ENCODE data around the gene ZSWIM5. TPM values are rescaled to one million over a fixed set of nuclear protein-coding genes. Genes with fewer than 3 reads are reported as not detected.
A peak's percentile ranks its signal among the peaks of the same experiment; 100 is the strongest.
"Not testable (repeated sequence)": the region's sequence is repeated elsewhere in the genome, so short reads cannot be mapped to it uniquely, and the experiment has no call there.

ZSWIM5 gene
- 1 to 10 TPM in 4 of 5 experiments, under 1 TPM in 1; 0.17 to 3.6 (median 2.3) TPM for total RNA-seq
- under 1 TPM; 0.24 to 0.33 TPM for polyA plus RNA-seq
- 11.7 reads per million, percentile 39 among the genes with 10 or more reads in this experiment for total RNA-seq

DNA sequence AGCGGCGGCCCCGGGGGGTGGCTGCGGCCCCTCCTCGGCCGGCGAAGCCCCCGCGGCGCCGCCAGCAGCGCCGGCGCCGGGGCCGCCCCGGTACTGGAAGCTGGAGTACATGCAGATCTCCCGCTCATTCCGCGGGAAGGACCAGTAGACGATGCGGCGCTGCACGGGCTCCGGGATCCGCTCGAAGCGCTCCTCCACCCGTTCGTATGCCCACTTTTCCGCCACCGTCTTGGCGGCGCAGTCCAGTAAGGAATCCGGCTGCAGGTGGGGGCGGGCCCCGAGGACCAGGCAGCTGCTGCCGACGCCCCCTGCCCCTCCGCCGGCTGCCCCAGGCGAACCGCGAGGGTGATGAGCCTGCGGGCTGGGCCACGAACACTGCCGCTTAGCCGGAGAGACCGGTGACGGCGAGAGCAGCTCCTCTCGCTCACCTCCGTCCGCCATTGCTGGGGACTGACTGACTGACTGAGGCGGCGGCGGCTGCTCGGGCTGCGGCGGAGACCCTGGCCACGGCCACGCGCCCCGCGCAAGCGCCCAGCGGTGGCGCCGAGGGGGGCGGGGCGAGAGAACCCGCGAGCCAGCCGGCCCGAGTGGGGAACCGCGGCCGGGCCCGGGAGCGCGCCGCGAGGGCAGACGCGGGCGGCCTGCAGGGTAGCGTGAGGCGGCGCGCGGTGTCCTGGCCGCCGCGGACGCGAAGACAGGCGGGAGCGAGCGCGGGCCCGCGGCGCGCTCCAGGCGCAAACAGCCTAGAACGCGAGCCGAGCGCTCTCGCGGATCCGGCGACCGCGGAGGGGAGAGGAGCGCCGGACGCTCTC lies at the start of gene ZSWIM5:
Gene ZSWIM5, minus strand, starts transcription at position 696 of the 812 bp plus-strand sequence. Its CDS starts 255 bp downstream, at position 441.
- POLR2A ChIA-PET, result interaction anchor here (0.8 to 0.9 kb wide), 2 partner anchors 188 to 192 kb away, joined by 3 read pairs; no protein-coding TSS in a partner anchor
- DNase-seq, result peak; percentile 53 to 74 (median 66)
- Mint-ChIP-seq H3K27ac (peak within 1 kb of the TSS; percentile 66 to 94 (median 83)), H3K4me3 (peak within 1 kb of the TSS; percentile 84 to 100 (median 94)), H3K36me3 (no peaks in the 10 kb centered on the region), H3K9me3 (peaks cover 0 to 4% (median 0%) of the 10 kb centered on the region in 11 donors), H3K4me1 (peaks cover 13 to 41% (median 27%) of the 10 kb centered on the region in 7 donors), H3K27me3 (peaks cover 0 to 56% (median 0%) of the 10 kb centered on the region in 5 donors)
- Histone ChIP-seq H3K4me1 (ENCODE audit: control insufficient read depth in 2 of 2, insufficient read depth in 2 of 2, low read length in 2 of 2) (peaks cover 11 to 18% of the 10 kb centered on the region in 2 donors), H3K27ac (ENCODE audit: low read depth, low read length) (peak within 1 kb of the TSS; percentile 50), H3K27me3 (ENCODE audit: control insufficient read depth in 2 of 2, insufficient read depth in 2 of 2, low read length in 2 of 2) (no peaks in the 10 kb centered on the region), H3K4me3 (ENCODE audit: low read length) (peak within 1 kb of the TSS; percentile 77), H3K36me3 (ENCODE audit: control insufficient read depth in 2 of 3, insufficient read depth in 3 of 3, low read length in 3 of 3) (no peaks in the 10 kb centered on the region), H3K9me3 (ENCODE audit: control insufficient read depth in 2 of 3, low read length in 3 of 3) (no peaks in the 10 kb centered on the region)
- intact Hi-C loops (cut with micrococcal nuclease), result loop anchor here (1.0 to 10.0 kb wide), 9 partner anchors 89 to 474 kb away; partner anchors contain the start of genes BTBD19 (in 1 of the 2), DYNLT4 (in 1 of the 2), HECTD3 (in 1 of the 2) and PLK3 (in 1 of the 2)
- CTCF ChIA-PET, result no interaction called here
- peak; percentile 88 for ATAC-seq

DNA sequence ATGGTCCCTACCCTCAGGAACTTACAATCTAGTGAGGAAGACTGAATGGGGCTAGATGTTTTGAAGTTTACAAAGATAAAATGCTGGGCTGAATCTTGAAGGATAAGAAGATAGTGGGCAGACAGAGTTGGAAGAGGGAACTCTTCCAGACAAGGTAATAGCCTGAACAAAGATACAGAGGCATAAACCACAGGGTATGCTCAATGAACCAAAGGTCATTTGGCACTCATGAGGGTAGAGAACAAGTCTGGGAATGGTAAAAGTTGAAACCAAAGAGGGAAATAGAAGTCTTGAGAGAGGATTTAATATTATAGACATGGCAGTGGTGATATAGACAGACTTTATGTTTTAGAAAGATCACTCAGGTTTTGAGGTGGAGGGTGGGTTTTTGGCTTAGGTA lies 48.1 kb upstream of the ZSWIM5 start:
- intact Hi-C loops (cut with micrococcal nuclease), result no loop called here
- POLR2A ChIA-PET, result no interaction called here
- H3K4me3 ChIP-seq (ENCODE audit: low read length), result no peak overlapping the region

DNA sequence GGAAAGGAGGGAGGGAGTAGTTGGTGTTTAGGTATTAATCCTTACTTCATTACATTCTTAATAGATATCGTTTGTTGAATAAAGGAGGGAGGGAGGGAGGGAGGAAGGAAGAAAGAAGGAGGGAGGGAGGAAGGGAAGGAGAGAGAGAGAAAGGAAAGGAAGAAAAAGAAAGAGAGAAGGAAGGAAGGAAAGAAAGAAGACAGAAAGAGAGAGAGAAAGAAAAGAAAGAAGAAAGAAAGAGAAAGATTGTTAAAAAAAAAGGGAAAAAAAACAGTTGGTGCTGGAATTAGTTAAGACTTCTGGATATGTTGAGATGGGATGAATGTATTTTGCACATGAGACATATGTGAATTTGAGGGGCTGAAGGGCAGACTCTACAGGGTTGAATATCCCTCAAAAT lies 44.1 kb upstream of the ZSWIM5 start:
- DNase-seq (no peak), ATAC-seq (no peak)
- no peak overlapping the region for H3K4me3 Mint-ChIP-seq
- peaks cover 3 to 12% (median 8%) of the 10 kb centered on the region in 7 donors for H3K4me1 Mint-ChIP-seq
- Histone ChIP-seq H3K27ac (ENCODE audit: low read depth, low read length) (no peak overlapping the region), H3K4me3 (ENCODE audit: low read length) (no peak overlapping the region), H3K36me3 (ENCODE audit: control insufficient read depth in 2 of 3, insufficient read depth in 3 of 3, low read length in 3 of 3) (no peaks in the 10 kb centered on the region), H3K9me3 (ENCODE audit: control insufficient read depth in 2 of 3, low read length in 3 of 3) (no peaks in the 10 kb centered on the region), H3K27me3 (ENCODE audit: control insufficient read depth in 2 of 2, insufficient read depth in 2 of 2, low read length in 2 of 2) (no peaks in the 10 kb centered on the region), H3K4me1 (ENCODE audit: control insufficient read depth in 2 of 2, insufficient read depth in 2 of 2, low read length in 2 of 2) (no peaks in the 10 kb centered on the region)
- H3K9me3 Mint-ChIP-seq, result peaks cover 0 to 10% (median under 1%) of the 10 kb centered on the region in 11 donors
- no peak overlapping the region for H3K27ac Mint-ChIP-seq
- H3K36me3 Mint-ChIP-seq, result peaks cover 0 to 5% (median 0%) of the 10 kb centered on the region in 5 donors
- ChIA-PET POLR2A (no interaction called here), CTCF (no interaction called here)
- peaks cover 0 to 18% (median 11%) of the 10 kb centered on the region in 5 donors for H3K27me3 Mint-ChIP-seq
- intact Hi-C loops (cut with micrococcal nuclease), result no loop called here

More for the DNA sequence above, 48.1 kb upstream of the ZSWIM5 start:
- peaks cover 9 to 29% (median 24%) of the 10 kb centered on the region in 11 donors for H3K9me3 Mint-ChIP-seq
- Histone ChIP-seq H3K36me3 (ENCODE audit: control insufficient read depth in 2 of 3, insufficient read depth in 3 of 3, low read length in 3 of 3) (no peaks in the 10 kb centered on the region), H3K9me3 (ENCODE audit: control insufficient read depth in 2 of 3, low read length in 3 of 3) (peaks cover 0 to 20% (median 0%) of the 10 kb centered on the region in 3 experiments), H3K27me3 (ENCODE audit: control insufficient read depth in 2 of 2, insufficient read depth in 2 of 2, low read length in 2 of 2) (no peaks in the 10 kb centered on the region), H3K27ac (ENCODE audit: low read depth, low read length) (no peak overlapping the region), H3K4me1 (ENCODE audit: control insufficient read depth in 2 of 2, insufficient read depth in 2 of 2, low read length in 2 of 2) (no peaks in the 10 kb centered on the region)
- ATAC-seq (no peak), DNase-seq (no peak)
- CTCF ChIA-PET, result no interaction called here
- H3K36me3 Mint-ChIP-seq, result peaks cover 6 to 17% (median 14%) of the 10 kb centered on the region in 5 donors
- no peaks in the 10 kb centered on the region for H3K4me1 Mint-ChIP-seq
- no peak overlapping the region for H3K27ac Mint-ChIP-seq
- H3K27me3 Mint-ChIP-seq, result peaks cover 0 to 18% (median 11%) of the 10 kb centered on the region in 5 donors
- no peak overlapping the region for H3K4me3 Mint-ChIP-seq

DNA sequence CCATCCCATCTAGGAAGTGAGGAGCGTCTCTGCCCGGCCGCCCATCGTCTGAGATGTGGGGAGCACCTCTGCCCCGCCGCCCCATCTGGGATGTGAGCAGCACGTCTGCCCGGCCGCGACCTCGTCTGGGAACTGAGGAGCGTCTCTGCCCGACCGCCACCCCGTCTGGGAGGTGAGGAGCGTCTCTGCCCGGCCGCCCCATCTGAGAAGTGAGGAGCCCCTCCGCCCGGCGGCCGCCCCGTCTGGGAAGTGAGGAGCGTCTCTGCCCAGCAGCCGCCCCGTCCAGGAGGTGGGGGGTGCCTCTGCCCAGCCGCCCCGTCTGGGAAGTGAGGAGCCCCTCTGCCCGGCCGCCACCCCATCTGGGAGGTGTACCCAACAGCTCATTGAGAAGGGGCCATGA lies 41.6 kb upstream of the ZSWIM5 start:
- Mint-ChIP-seq H3K9me3 (peaks cover 0 to 11% (median 1%) of the 10 kb centered on the region in 11 donors), H3K27me3 (peaks cover 0 to 10% (median 4%) of the 10 kb centered on the region in 5 donors), H3K4me1 (peaks cover 3 to 13% (median 8%) of the 10 kb centered on the region in 7 donors)
- H3K4me3 ChIP-seq (ENCODE audit: low read length); H3K36me3 ChIP-seq (ENCODE audit: control insufficient read depth in 2 of 3, insufficient read depth in 3 of 3, low read length in 3 of 3); POLR2A ChIA-PET; H3K36me3 Mint-ChIP-seq; ATAC-seq; intact Hi-C loops (cut with micrococcal nuclease); CTCF ChIA-PET; H3K4me3 Mint-ChIP-seq; H3K4me1 ChIP-seq (ENCODE audit: control insufficient read depth in 2 of 2, insufficient read depth in 2 of 2, low read length in 2 of 2); H3K27me3 ChIP-seq (ENCODE audit: control insufficient read depth in 2 of 2, insufficient read depth in 2 of 2, low read length in 2 of 2); H3K9me3 ChIP-seq (ENCODE audit: control insufficient read depth in 2 of 3, low read length in 3 of 3); H3K27ac Mint-ChIP-seq; H3K27ac ChIP-seq (ENCODE audit: low read depth, low read length); DNase-seq: not testable (repeated sequence)

DNA sequence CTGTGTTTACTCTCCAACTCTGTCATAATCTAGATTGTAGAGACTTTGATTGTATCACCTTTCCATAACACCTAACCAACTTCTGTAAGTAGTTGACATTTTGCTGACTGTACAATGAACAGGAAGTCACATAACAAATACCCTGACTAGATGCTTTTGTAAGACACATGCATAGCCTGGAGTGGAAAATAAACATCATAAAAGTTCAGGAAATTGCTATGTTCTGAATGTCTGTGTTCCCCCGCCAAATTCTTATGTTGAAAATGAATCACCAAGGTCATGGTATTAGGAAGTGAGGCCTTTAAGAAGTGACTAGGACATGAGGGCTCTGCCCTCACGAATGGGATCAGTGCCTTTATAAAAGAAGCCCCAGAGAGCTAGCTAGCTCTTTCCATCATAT lies 40.4 kb upstream of the ZSWIM5 start:
- CTCF ChIA-PET, result no interaction called here

DNA sequence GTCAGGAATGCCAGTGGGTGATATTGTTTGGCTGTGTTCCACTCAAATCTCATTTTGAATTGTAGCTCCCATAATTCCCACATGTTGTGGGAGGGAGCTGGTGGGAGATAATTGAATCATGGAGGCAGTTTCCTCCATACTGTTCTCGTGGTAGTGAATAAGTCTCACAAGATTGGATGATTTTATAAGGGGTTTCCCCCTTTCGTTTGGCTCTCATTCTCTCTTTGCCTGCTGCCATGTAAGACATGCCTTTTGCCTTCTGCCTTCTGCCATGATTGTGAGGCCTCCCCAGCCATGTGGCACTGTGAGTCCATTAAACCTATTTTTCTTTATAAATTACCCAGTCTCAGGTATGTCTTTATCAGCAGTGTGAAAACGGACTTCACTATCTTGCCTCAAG lies 40.0 kb upstream of the ZSWIM5 start:
- H3K4me3 Mint-ChIP-seq; H3K27me3 ChIP-seq (ENCODE audit: control insufficient read depth in 2 of 2, insufficient read depth in 2 of 2, low read length in 2 of 2); CTCF ChIA-PET; POLR2A ChIA-PET; intact Hi-C loops (cut with micrococcal nuclease); H3K9me3 ChIP-seq (ENCODE audit: control insufficient read depth in 2 of 3, low read length in 3 of 3); H3K27ac ChIP-seq (ENCODE audit: low read depth, low read length); ATAC-seq; H3K4me1 ChIP-seq (ENCODE audit: control insufficient read depth in 2 of 2, insufficient read depth in 2 of 2, low read length in 2 of 2); H3K27me3 Mint-ChIP-seq; H3K36me3 ChIP-seq (ENCODE audit: control insufficient read depth in 2 of 3, insufficient read depth in 3 of 3, low read length in 3 of 3); H3K36me3 Mint-ChIP-seq; H3K4me3 ChIP-seq (ENCODE audit: low read length); DNase-seq: not testable (repeated sequence)
- Mint-ChIP-seq H3K4me1 (peaks cover 3 to 13% (median 8%) of the 10 kb centered on the region in 7 donors), H3K9me3 (peaks cover 0 to 22% (median 9%) of the 10 kb centered on the region in 11 donors), H3K27ac (peak overlapping the region in 4 of 9 donors; percentile 41 to 81 (median 56))

More for the DNA sequence above, 40.4 kb upstream of the ZSWIM5 start:
- POLR2A ChIA-PET, result no interaction called here
- ATAC-seq, result no peak
- Mint-ChIP-seq H3K36me3 (peaks cover 0 to 5% (median 4%) of the 10 kb centered on the region in 5 donors), H3K27me3 (peaks cover 0 to 7% (median 0%) of the 10 kb centered on the region in 5 donors), H3K4me3 (no peak overlapping the region), H3K27ac (peak overlapping the region in 5 of 9 donors; percentile 20 to 81 (median 46)), H3K9me3 (peaks cover 0 to 21% (median 9%) of the 10 kb centered on the region in 11 donors), H3K4me1 (peaks cover 3 to 13% (median 8%) of the 10 kb centered on the region in 7 donors)
- Histone ChIP-seq H3K4me3 (ENCODE audit: low read length) (no peak overlapping the region), H3K36me3 (ENCODE audit: control insufficient read depth in 2 of 3, insufficient read depth in 3 of 3, low read length in 3 of 3) (no peaks in the 10 kb centered on the region), H3K4me1 (ENCODE audit: control insufficient read depth in 2 of 2, insufficient read depth in 2 of 2, low read length in 2 of 2) (no peaks in the 10 kb centered on the region), H3K27me3 (ENCODE audit: control insufficient read depth in 2 of 2, insufficient read depth in 2 of 2, low read length in 2 of 2) (no peaks in the 10 kb centered on the region), H3K27ac (ENCODE audit: low read depth, low read length) (no peak overlapping the region), H3K9me3 (ENCODE audit: control insufficient read depth in 2 of 3, low read length in 3 of 3) (no peaks in the 10 kb centered on the region)
- intact Hi-C loops (cut with micrococcal nuclease), result no loop called here
- peak in 3 of 9 donors; percentile 10 to 20 (median 20) for DNase-seq
